ENCODE measurements around the gene CPD. TPM values are rescaled to one million over a fixed set of nuclear protein-coding genes. Genes with fewer than 3 reads are reported as not detected.
A peak's percentile ranks its signal among the peaks of the same experiment; 100 is the strongest.
"Not testable (repeated sequence)": the region's sequence is repeated elsewhere in the genome, so short reads cannot be mapped to it uniquely, and the experiment has no call there.

CPD gene
- total RNA-seq: 71.7 TPM

DNA sequence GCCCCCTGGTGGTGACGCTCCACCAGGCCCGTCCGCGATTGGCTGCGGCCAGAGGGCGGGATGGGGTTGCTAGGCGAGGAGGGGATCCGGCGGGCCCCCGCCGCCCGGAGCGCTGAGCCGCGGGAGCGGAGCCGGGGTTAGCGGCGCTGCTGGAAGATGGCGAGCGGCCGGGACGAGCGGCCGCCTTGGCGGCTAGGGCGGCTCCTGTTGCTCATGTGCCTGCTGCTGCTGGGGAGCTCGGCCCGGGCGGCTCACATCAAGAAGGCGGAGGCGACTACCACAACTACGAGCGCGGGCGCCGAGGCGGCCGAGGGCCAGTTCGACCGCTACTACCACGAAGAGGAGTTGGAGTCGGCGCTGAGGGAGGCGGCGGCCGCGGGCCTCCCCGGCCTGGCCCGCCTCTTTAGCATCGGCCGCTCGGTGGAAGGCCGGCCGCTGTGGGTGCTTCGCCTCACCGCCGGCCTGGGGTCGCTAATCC, at the start of gene CPD:
CPD (plus strand) TSS at position 103 of the 478 bp plus-strand sequence; CDS start at position 157, 54 bp downstream.
- DNase-seq (ENCODE audit: low spot score in 2 of 2): peak; percentile 96 to 97
- FAIRE-seq: no peak

DNA sequence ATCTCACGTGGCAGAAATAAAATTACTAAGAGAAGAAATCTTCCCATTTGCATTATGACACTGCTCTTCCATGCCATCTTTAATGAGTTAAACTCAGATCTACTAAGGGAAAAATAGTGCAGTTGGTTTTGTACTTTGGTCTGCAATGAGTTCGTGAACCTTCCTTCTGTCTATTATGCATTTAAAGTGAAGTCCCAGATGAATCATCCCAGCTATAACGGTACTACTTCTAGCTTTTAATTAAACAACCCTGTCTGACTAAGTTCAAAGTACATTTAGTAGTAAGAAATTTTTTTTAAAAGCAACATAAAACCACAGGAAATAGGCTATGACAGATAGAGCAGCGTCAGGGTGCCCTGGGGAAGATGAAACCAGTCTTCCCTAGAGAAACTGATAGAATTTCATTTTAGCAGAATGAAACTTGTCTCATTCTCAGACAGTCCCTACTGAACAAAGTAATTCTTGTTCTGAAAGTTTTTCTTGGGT, 46.6 kb upstream of the CPD start:
- no peak for DNase-seq (ENCODE audit: low spot score in 2 of 2)
- FAIRE-seq: no peak

GRCh38 chr17:30333503-30334360, 45.0 kb upstream of the CPD start, which contains the start of gene TMIGD1:
TSS of gene TMIGD1 (minus strand) at chr17:30334057. CDS start at chr17:30332133, 1,924 bp downstream.
- FAIRE-seq (no peak), DNase-seq (ENCODE audit: low spot score in 2 of 2) (no peak)

GRCh38 chr17:30334421-30334820, 44.3 kb upstream of the CPD start:
- FAIRE-seq: no peak
- DNase-seq (ENCODE audit: low spot score in 2 of 2): no peak

GRCh38 chr17:30336369-30337171, 42.2 kb upstream of the CPD start:
- DNase-seq (ENCODE audit: low spot score in 2 of 2): no peak
- no peak for FAIRE-seq

GRCh38 chr17:30337393-30337999, 41.2 kb upstream of the CPD start:
- FAIRE-seq (no peak), DNase-seq (ENCODE audit: low spot score in 2 of 2) (no peak)

DNA sequence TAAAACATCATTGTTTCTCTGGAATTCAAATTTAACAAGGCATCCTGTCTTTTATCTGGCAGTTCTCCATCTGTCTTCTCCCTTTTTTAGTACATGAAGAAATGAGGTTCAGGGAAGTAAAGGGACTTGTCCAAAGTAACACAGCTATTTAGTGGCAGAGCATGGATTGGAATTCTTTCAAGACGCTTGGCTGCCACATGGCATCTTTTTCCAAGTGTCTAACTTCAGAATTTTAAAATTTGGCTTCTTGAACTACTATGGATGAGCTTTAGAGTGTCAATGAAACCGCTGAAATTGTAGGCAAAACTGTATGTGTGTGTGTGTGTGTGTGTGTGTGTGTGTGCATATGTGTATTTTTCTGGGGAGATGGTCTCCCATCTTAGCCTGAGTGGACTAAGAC, 39.6 kb upstream of the CPD start:
- no peak for DNase-seq (ENCODE audit: low spot score in 2 of 2)
- FAIRE-seq: no peak

DNA sequence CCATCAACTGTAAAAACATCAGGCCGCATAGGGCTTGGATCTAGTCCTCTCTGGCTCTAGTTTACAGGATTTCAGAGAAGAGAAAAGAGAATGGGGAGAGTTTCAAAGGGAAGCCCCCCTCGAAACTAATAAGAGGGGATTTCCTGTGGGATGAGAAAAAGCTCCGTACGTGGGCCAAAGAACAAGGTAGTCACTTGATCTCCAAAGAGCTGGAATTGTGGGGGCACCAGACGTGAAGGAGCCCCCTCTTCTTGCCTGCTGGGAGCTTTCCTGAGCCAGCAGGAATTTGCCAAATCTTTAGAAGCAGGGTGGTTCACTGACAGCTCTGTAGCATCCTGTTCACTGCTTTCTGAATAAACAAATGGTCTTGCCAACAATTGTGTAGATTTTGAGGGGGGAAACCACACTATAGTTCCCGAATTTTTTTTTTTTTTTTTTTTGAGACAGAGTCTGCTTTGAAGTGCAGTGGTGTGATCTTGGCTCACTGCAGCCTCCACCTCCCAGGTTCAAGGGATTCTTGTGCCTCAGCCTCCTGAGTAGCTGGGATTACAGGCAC, 37.8 kb upstream of the CPD start:
- FAIRE-seq: no peak
- DNase-seq (ENCODE audit: low spot score in 2 of 2): no peak

DNA sequence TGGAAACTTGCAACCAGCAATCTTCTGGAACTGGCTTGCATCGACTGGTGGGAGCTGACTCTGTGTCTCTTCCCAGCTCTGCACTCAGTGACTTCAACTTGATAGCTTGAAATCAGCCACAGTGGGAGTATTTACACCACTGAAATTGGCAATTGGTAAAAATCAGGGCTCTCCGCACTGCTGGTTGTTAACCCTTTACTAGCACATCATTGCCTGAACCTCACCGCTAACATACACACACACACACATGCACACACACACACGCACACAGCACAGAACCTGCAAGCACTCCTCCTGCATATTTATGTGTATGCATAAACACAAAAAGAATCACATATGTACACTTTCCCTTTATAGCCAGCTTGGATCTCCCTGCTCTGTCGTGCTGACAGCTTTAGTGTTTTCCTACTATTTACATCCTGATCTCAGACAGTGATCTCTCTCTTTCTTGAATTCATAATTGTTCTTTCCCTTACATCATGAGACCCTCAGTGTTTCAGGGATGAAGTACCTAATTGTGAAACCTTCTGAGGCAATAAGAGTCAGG, 37.0 kb upstream of the CPD start:
- FAIRE-seq (no peak), DNase-seq (ENCODE audit: low spot score in 2 of 2) (no peak)

GRCh38 chr17:30343244-30343643, 35.5 kb upstream of the CPD start:
- not testable (repeated sequence) for DNase-seq (ENCODE audit: low spot score in 2 of 2); FAIRE-seq

DNA sequence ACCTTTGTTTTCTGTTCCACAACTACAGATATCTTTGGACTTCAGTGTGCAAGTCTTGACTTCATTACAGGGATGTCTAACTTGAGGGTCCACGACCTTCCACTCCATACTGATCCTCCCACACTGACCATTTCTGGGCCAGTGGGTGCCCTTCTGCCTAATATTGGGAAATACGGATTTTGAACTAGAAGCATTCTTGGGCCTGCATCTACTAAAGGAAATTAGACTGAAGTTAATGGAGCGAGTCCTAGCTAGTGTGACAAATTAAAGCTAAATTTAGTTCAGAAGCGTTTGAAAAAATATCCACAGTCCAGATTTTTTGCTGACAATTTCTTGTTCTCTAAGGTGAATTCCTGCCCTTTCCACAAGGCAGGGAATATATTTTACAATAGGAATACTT, 34.9 kb upstream of the CPD start:
- no peak for FAIRE-seq
- DNase-seq (ENCODE audit: low spot score in 2 of 2): no peak

GRCh38 chr17:30344283-30345088, 34.2 kb upstream of the CPD start:
- DNase-seq (ENCODE audit: low spot score in 2 of 2): peak; percentile 19 to 24
- no peak for FAIRE-seq

DNA sequence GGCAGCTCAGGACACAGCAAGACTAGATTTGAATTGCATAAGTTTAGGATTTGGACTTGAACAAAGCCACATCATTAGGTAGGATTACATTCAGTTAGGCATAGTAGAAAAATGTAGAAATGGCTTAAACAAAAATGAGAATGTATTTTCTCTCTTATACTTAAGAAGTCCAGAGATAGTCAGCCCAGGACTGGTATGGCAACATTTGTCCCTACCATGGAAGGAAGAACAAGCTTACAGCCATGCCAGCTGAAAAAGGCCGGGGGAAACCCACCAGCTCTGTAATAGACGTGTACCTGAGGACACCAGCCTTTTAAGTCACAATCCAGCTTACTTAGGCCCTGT, 33.7 kb upstream of the CPD start:
- DNase-seq (ENCODE audit: low spot score in 2 of 2): no peak
- no peak for FAIRE-seq

GRCh38 chr17:30345527-30346075, 33.1 kb upstream of the CPD start:
- FAIRE-seq (no peak), DNase-seq (ENCODE audit: low spot score in 2 of 2) (no peak)

GRCh38 chr17:30346221-30346795, 32.4 kb upstream of the CPD start:
- no peak for DNase-seq (ENCODE audit: low spot score in 2 of 2)
- no peak for FAIRE-seq

- no peak for FAIRE-seq
- DNase-seq (ENCODE audit: low spot score in 2 of 2): no peak
These were observed 31.2 kb upstream of the CPD start for GRCh38 chr17:30347488-30347887.

- FAIRE-seq: no peak
These were observed 29.5 kb upstream of the CPD start for GRCh38 chr17:30349252-30349651.

DNA sequence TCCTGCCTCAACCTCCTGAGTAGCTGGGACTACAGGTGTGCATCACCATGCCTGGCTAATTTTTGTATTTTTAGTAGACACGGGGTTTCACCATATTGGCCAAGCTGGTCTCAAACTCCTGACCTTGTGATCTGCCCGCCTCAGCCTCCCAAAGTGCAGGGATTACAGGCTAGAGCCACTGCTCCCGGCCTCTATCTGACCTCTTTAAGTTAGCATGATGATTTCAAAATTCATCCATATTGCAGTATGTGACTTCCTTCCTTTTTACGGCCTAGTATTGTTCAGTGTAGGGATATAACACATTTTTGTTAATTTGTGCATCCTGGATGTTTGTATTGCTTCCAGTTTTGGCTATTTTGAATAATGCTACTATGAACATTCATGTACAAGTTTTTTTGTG, 27.5 kb upstream of the CPD start:
- FAIRE-seq; DNase-seq (ENCODE audit: low spot score in 2 of 2): not testable (repeated sequence)

More at GRCh38 chr17:30349252-30349651, 29.5 kb upstream of the CPD start:
- no peak for DNase-seq (ENCODE audit: low spot score in 2 of 2)

- no peak for FAIRE-seq
- DNase-seq (ENCODE audit: low spot score in 2 of 2): no peak
These were observed 27.0 kb upstream of the CPD start for GRCh38 chr17:30351735-30352134.

Data from frontal cortex (tissue), 4 donors.